Measurements from ENCODE around the gene SH3BGRL2. TPM values are rescaled to one million over a fixed set of nuclear protein-coding genes. Genes with fewer than 3 reads are reported as not detected.

SH3BGRL2 gene
- total RNA-seq, 1 experiment from 2014 or later, result 46.1 TPM

DNA sequence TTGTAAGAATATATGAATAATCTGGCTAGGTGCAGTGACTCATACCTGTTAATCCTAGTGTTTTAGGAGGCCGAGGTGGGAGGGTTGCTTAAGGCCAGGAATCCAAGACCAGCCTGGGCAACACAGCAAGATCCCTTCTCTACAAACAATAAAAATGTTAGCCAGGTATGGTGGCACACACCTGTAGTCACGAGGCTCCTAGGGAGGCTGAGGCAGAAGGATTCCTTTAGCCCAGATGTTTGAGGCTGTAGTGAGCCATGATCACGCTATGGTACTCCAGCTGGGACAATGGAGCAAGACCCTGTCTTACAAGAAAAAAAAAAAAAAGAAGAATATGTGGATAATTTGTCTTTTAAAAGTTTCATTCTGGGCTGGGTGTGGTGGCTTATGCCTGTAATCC is 75.4 kb downstream of the SH3BGRL2 start:
- no peak overlapping the region for H3K4me3 Mint-ChIP-seq (ENCODE audit: low read depth, unreplicated experiment)
- DNase-seq, result no peak
- intact Hi-C loops (cut with micrococcal nuclease; ENCODE audit: unreplicated experiment), result no loop called here
- H3K27ac Mint-ChIP-seq (ENCODE audit: unreplicated experiment), result no peak overlapping the region
- H3K27me3 Mint-ChIP-seq (ENCODE audit: unreplicated experiment), result no peaks in the 10 kb centered on the region
- no TSS peak for BruUV-seq (replicated peaks)
- CTCF ChIA-PET, result interaction anchor here (0.6 to 0.7 kb wide), 2 partner anchors 23 to 30 kb away, joined by 5 to 6 read pairs; no protein-coding TSS in a partner anchor
- peaks cover 5% of the 10 kb centered on the region for H3K36me3 Mint-ChIP-seq (ENCODE audit: insufficient read depth, unreplicated experiment)
- no peaks in the 10 kb centered on the region for H3K9me3 Mint-ChIP-seq (ENCODE audit: low read depth, unreplicated experiment)
- peaks cover 1% of the 10 kb centered on the region for H3K4me1 Mint-ChIP-seq (ENCODE audit: low read depth, unreplicated experiment)
- TF ChIP-seq, protein P1, sequence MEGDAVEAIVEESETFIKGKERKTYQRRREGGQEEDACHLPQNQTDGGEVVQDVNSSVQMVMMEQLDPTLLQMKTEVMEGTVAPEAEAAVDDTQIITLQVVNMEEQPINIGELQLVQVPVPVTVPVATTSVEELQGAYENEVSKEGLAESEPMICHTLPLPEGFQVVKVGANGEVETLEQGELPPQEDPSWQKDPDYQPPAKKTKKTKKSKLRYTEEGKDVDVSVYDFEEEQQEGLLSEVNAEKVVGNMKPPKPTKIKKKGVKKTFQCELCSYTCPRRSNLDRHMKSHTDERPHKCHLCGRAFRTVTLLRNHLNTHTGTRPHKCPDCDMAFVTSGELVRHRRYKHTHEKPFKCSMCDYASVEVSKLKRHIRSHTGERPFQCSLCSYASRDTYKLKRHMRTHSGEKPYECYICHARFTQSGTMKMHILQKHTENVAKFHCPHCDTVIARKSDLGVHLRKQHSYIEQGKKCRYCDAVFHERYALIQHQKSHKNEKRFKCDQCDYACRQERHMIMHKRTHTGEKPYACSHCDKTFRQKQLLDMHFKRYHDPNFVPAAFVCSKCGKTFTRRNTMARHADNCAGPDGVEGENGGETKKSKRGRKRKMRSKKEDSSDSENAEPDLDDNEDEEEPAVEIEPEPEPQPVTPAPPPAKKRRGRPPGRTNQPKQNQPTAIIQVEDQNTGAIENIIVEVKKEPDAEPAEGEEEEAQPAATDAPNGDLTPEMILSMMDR (IDR thresholded peaks at IDR 0.05; ENCODE audit: unreplicated experiment), result no peak

DNA sequence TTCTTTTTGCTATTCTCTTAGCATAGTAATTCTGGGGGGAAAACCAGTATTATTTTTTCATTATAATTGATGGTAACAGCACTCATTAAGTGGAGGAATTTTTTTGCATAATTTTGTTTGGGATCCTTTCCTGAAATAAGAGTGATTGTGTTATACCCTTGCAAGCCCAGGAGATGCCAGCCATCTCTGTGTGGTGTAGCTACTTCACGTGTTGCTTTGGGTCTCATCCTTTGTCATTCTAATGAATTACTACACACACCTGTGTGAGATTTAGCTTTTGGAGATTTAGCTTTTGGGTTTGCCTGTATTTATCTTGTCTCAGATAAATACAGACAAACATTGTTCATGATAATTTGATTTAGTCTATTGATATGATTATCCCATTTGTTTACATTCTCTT is 76.5 kb downstream of the SH3BGRL2 start:
- no peaks in the 10 kb centered on the region for H3K27me3 Mint-ChIP-seq (ENCODE audit: unreplicated experiment)
- CTCF ChIA-PET, result no interaction called here
- intact Hi-C loops (cut with micrococcal nuclease; ENCODE audit: unreplicated experiment), result no loop called here
- no peak overlapping the region for H3K27ac Mint-ChIP-seq (ENCODE audit: unreplicated experiment)
- BruUV-seq (replicated peaks), result no TSS peak
- no peak for DNase-seq
- peaks cover 7% of the 10 kb centered on the region for H3K4me1 Mint-ChIP-seq (ENCODE audit: low read depth, unreplicated experiment)
- no peaks in the 10 kb centered on the region for H3K9me3 Mint-ChIP-seq (ENCODE audit: low read depth, unreplicated experiment)
- peaks cover 5% of the 10 kb centered on the region for H3K36me3 Mint-ChIP-seq (ENCODE audit: insufficient read depth, unreplicated experiment)
- TF ChIP-seq, protein P1 (IDR thresholded peaks at IDR 0.05; ENCODE audit: unreplicated experiment), result no peak
- H3K4me3 Mint-ChIP-seq (ENCODE audit: low read depth, unreplicated experiment), result no peak overlapping the region

DNA sequence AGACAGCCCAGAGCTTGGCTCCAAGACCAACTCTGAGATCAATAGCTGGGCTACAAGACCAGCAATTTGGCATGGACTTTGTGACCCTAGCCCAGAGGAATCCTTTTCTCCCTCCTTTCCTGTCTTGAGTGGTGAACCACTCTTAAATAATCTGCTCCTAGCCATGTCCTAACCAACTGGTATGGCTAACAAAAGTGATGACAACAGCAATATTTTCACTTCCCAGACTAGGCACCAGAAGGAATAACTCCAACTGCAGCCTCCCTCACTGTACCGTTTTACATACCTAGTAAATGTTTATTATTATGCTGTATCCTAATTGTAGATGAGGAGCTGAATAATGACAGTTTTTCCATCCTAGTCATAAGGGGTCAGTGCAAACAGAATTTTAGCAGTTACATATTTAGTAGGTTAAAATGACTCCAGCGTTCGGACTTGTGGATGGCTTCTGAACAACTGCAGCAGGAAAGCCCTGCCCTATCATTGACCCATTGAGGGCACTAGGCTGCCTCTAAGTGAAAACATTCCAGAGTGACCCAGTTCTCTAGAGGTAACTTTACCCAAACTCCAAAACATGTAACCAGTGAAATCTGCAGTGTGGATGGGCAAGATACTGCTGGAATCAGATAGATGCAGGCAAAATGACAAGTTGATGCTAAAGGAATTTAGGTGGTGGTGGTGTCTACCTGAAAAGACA is 77.1 kb downstream of the SH3BGRL2 start:
- DNase-seq, result no peak
- Mint-ChIP-seq H3K27me3 (ENCODE audit: unreplicated experiment) (no peaks in the 10 kb centered on the region), H3K36me3 (ENCODE audit: insufficient read depth, unreplicated experiment) (peaks cover 5% of the 10 kb centered on the region), H3K27ac (ENCODE audit: unreplicated experiment) (no peak overlapping the region), H3K4me3 (ENCODE audit: low read depth, unreplicated experiment) (no peak overlapping the region), H3K4me1 (ENCODE audit: low read depth, unreplicated experiment) (peaks cover 7% of the 10 kb centered on the region), H3K9me3 (ENCODE audit: low read depth, unreplicated experiment) (no peaks in the 10 kb centered on the region)
- intact Hi-C loops (cut with micrococcal nuclease; ENCODE audit: unreplicated experiment), result no loop called here
- TF ChIP-seq, protein P1 (IDR thresholded peaks at IDR 0.05; ENCODE audit: unreplicated experiment), result no peak
- no TSS peak for BruUV-seq (replicated peaks)
- CTCF ChIA-PET, result no interaction called here

DNA sequence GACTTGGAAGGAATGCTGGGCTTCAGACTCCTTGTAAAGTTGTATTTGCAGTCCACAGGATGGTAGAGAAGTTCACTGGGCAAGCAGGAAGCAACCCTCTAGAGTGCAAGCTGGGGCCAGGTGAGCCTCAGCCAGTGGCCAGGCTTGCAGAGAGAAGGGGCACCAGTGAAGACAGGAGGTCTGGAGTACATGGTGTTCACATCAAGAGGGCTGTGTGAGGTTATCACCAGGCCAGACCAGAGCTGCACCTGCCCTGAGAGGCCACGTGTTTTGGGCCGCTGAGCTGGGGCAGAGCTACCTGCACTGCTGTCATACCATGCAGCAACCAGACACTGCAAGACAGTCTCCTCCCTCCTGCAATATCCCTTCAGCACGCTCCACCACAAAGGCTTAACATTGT is 79.0 kb downstream of the SH3BGRL2 start:
- BruUV-seq (replicated peaks), result no TSS peak
- H3K27ac Mint-ChIP-seq (ENCODE audit: unreplicated experiment), result no peak overlapping the region
- H3K36me3 Mint-ChIP-seq (ENCODE audit: insufficient read depth, unreplicated experiment), result peaks cover 5% of the 10 kb centered on the region
- H3K4me3 Mint-ChIP-seq (ENCODE audit: low read depth, unreplicated experiment), result no peak overlapping the region
- no peak for DNase-seq
- no peaks in the 10 kb centered on the region for H3K27me3 Mint-ChIP-seq (ENCODE audit: unreplicated experiment)
- H3K9me3 Mint-ChIP-seq (ENCODE audit: low read depth, unreplicated experiment), result no peaks in the 10 kb centered on the region
- intact Hi-C loops (cut with micrococcal nuclease; ENCODE audit: unreplicated experiment), result loop anchor here (5.0 kb wide), 1 partner anchor 243 kb away; no protein-coding TSS in a partner anchor
- TF ChIP-seq, protein P1 (IDR thresholded peaks at IDR 0.05; ENCODE audit: unreplicated experiment), result no peak
- H3K4me1 Mint-ChIP-seq (ENCODE audit: low read depth, unreplicated experiment), result peaks cover 7% of the 10 kb centered on the region
- CTCF ChIA-PET, result no interaction called here
